Endothelial cell (in vitro differentiated cells): ENCODE measurements around the gene CPN2. TPM values are rescaled to one million over a fixed set of nuclear protein-coding genes. Genes with fewer than 3 reads are reported as not detected.

Source experiments
- DNase-seq: peaks from one replicate; pipeline ENCODE4 v3.0.0; 2021; ENCODE audit warnings: low spot score
- H3K27ac Mint-ChIP-seq: one replicate; pipeline ENCODE4 v1.8.0; 2021; ENCODE audit warnings: mixed read lengths, inconsistent platforms; ENCODE audit not compliant: unreplicated experiment
- H3K27me3 Mint-ChIP-seq: one replicate; pipeline ENCODE4 v1.8.0; 2021; ENCODE audit warnings: mild to moderate bottlenecking, moderate library complexity, mixed read lengths, inconsistent platforms; ENCODE audit not compliant: unreplicated experiment
- H3K36me3 Mint-ChIP-seq: one replicate; pipeline ENCODE4 v1.8.0; 2021; ENCODE audit warnings: mild to moderate bottlenecking, low read depth, mixed read lengths, inconsistent platforms; ENCODE audit not compliant: unreplicated experiment
- H3K4me1 Mint-ChIP-seq: one replicate; pipeline ENCODE4 v1.8.0; 2021; ENCODE audit warnings: mild to moderate bottlenecking, mixed read lengths, inconsistent platforms; ENCODE audit not compliant: unreplicated experiment
- H3K4me3 Mint-ChIP-seq: one replicate; pipeline ENCODE4 v1.8.0; 2021; ENCODE audit warnings: mild to moderate bottlenecking, mixed read lengths, inconsistent platforms; ENCODE audit not compliant: unreplicated experiment
- H3K9me3 Mint-ChIP-seq: one replicate; pipeline ENCODE4 v1.8.0; 2021; ENCODE audit warnings: mixed read lengths, inconsistent platforms; ENCODE audit not compliant: unreplicated experiment
- CTCF ChIP-seq: fragments of 200-600 bp; sonication (generic); IDR thresholded peaks from one replicate; pipeline ENCODE4 v1.5.0; 2021; ENCODE audit warnings: antibody characterized with exemption; ENCODE audit not compliant: unreplicated experiment
- total RNA-seq: library from RNA; stranded (reverse); fragmentation: NEBNext Ultra II Directional; extraction: Animal tissue kit (Norgen Biotek cat#: 25700); gene quantifications from one replicate; pipeline ENCODE4 v1.2.1, GENCODE V29; 2021; ENCODE audit not compliant: unreplicated experiment

Gene CPN2
- total RNA-seq, 1 donor from 2014 or later, result not detected

GRCh38 chr3:194382196-194382891 lies 31.2 kb upstream of the CPN2 start:
- Mint-ChIP-seq H3K9me3 (no peaks in the 10 kb centered on the region), H3K27me3 (peaks cover 6% of the 10 kb centered on the region), H3K27ac (peak overlapping the region; percentile 3), H3K4me1 (peaks cover 31% of the 10 kb centered on the region), H3K4me3 (peak overlapping the region; percentile 26), H3K36me3 (no peaks in the 10 kb centered on the region)
- DNase-seq, result no peak
- TF ChIP-seq CTCF, result no peak

- Mint-ChIP-seq H3K9me3 (no peaks in the 10 kb centered on the region), H3K4me1 (peaks cover 31% of the 10 kb centered on the region), H3K4me3 (no peak overlapping the region), H3K27ac (no peak overlapping the region), H3K27me3 (peaks cover 6% of the 10 kb centered on the region), H3K36me3 (no peaks in the 10 kb centered on the region)
- DNase-seq, result no peak
- no peak for TF ChIP-seq CTCF
Measured at GRCh38 chr3:194381460-194381875, 30.3 kb upstream of the CPN2 start.

GRCh38 chr3:194380326-194380725 lies 29.2 kb upstream of the CPN2 start:
- H3K4me1 Mint-ChIP-seq, result peaks cover 40% of the 10 kb centered on the region
- H3K36me3 Mint-ChIP-seq, result no peaks in the 10 kb centered on the region
- H3K4me3 Mint-ChIP-seq, result no peak overlapping the region
- no peak for DNase-seq
- TF ChIP-seq CTCF, result no peak
- H3K27me3 Mint-ChIP-seq, result peaks cover 4% of the 10 kb centered on the region
- H3K27ac Mint-ChIP-seq, result no peak overlapping the region
- no peaks in the 10 kb centered on the region for H3K9me3 Mint-ChIP-seq

- Mint-ChIP-seq H3K27me3 (peaks cover 6% of the 10 kb centered on the region), H3K9me3 (no peaks in the 10 kb centered on the region), H3K27ac (no peak overlapping the region), H3K4me3 (no peak overlapping the region), H3K36me3 (no peaks in the 10 kb centered on the region), H3K4me1 (peaks cover 42% of the 10 kb centered on the region)
- no peak for TF ChIP-seq CTCF
- no peak for DNase-seq
Measured at GRCh38 chr3:194379651-194380050, 28.5 kb upstream of the CPN2 start.

GRCh38 chr3:194379231-194379630 lies 28.1 kb upstream of the CPN2 start:
- Mint-ChIP-seq H3K4me3 (no peak overlapping the region), H3K36me3 (no peaks in the 10 kb centered on the region), H3K4me1 (peaks cover 42% of the 10 kb centered on the region), H3K27me3 (peaks cover 6% of the 10 kb centered on the region), H3K9me3 (no peaks in the 10 kb centered on the region), H3K27ac (no peak overlapping the region)
- TF ChIP-seq CTCF, result no peak
- no peak for DNase-seq
